Measurements from ENCODE around the gene KDR. TPM values are rescaled to one million over a fixed set of nuclear protein-coding genes. Genes with fewer than 3 reads are reported as not detected.

The KDR gene
- total RNA-seq, 2 donors from 2014 or later = 32.5 to 52.9 TPM

GRCh38 chr4:55110131-55110530, 15.3 kb downstream of the KDR start:
- no peaks in the 10 kb centered on the region for H3K27me3 ChIP-seq
- no peaks in the 10 kb centered on the region for H3K4me1 ChIP-seq
- no peak overlapping the region for H3K4me3 ChIP-seq
- H3K9me3 ChIP-seq = no peaks in the 10 kb centered on the region
- TF ChIP-seq CTCF (IDR thresholded peaks at IDR 0.05) = no peak
- DNase-seq (ENCODE audit: low spot score) = no peak
- no peak overlapping the region for H3K27ac ChIP-seq
- no peaks in the 10 kb centered on the region for H3K36me3 ChIP-seq

- Histone ChIP-seq H3K9me3 (no peaks in the 10 kb centered on the region), H3K4me3 (no peak overlapping the region), H3K4me1 (peaks cover 0 to 9% of the 10 kb centered on the region in 2 donors), H3K27ac (no peak overlapping the region), H3K36me3 (no peaks in the 10 kb centered on the region), H3K27me3 (no peaks in the 10 kb centered on the region)
- TF ChIP-seq CTCF (IDR thresholded peaks at IDR 0.05) = no peak
- DNase-seq (ENCODE audit: low spot score) = no peak
These were observed 18.3 kb downstream of the KDR start for GRCh38 chr4:55107054-55107453.

DNA sequence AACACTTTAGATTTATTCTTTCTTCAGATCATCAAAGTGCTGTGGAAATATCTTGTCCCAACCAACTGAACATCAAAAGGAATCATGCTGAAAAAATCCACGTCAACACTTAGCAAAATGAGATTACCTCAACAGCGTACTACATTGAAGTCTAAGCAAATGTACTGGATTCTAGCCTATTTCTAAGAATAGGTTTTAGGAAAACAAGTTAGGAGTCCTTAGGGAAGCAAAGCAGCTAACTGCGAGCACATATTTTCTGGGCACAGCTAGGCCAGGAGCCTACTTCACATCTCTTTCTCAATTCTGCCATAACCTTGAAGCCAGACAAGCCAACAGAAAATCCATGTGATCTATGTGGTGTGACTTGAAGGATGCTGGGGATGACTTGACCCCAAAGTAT, 22.2 kb downstream of the KDR start:
- peak overlapping the region in 1 of 2 donors; percentile 40 for H3K27ac ChIP-seq
- H3K9me3 ChIP-seq = no peaks in the 10 kb centered on the region
- TF ChIP-seq CTCF (IDR thresholded peaks at IDR 0.05) = no peak
- H3K4me1 ChIP-seq = peaks cover 0 to 9% of the 10 kb centered on the region in 2 donors
- no peak overlapping the region for H3K4me3 ChIP-seq
- no peaks in the 10 kb centered on the region for H3K36me3 ChIP-seq
- DNase-seq (ENCODE audit: low spot score) = no peak
- H3K27me3 ChIP-seq = no peaks in the 10 kb centered on the region

DNA sequence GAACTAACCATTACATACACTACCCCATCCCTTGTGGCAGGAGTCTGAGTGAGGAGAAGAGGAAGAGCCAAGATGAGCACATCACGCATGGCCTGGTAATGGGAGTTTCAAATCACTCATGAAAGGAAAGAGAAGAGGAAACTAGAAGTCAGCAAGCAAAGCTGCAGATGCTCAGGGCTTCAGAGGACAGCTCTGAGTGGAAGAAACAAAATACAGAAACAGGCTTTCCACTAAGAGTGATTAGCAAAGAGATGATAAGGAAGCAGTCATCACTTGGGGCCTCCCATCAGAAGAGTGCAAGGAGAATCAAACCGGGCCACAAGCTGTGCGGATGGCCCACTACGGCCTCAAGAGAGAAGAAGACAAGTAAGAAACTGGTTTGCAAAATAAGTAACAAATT, 25.6 kb downstream of the KDR start:
- no peak for TF ChIP-seq CTCF (IDR thresholded peaks at IDR 0.05)
- Histone ChIP-seq H3K4me1 (peaks cover 0 to 9% of the 10 kb centered on the region in 2 donors), H3K27ac (no peak overlapping the region), H3K36me3 (no peaks in the 10 kb centered on the region), H3K4me3 (no peak overlapping the region), H3K27me3 (no peaks in the 10 kb centered on the region), H3K9me3 (no peaks in the 10 kb centered on the region)
- no peak for DNase-seq (ENCODE audit: low spot score)

- no peak for TF ChIP-seq CTCF (IDR thresholded peaks at IDR 0.05)
- H3K4me1 ChIP-seq = peaks cover 0 to 7% of the 10 kb centered on the region in 2 donors
- no peaks in the 10 kb centered on the region for H3K27me3 ChIP-seq
- DNase-seq (ENCODE audit: low spot score) = no peak
- H3K27ac ChIP-seq = no peak overlapping the region
- no peaks in the 10 kb centered on the region for H3K36me3 ChIP-seq
- no peak overlapping the region for H3K4me3 ChIP-seq
- no peaks in the 10 kb centered on the region for H3K9me3 ChIP-seq
These were observed 26.8 kb downstream of the KDR start for GRCh38 chr4:55098456-55099204.

DNA sequence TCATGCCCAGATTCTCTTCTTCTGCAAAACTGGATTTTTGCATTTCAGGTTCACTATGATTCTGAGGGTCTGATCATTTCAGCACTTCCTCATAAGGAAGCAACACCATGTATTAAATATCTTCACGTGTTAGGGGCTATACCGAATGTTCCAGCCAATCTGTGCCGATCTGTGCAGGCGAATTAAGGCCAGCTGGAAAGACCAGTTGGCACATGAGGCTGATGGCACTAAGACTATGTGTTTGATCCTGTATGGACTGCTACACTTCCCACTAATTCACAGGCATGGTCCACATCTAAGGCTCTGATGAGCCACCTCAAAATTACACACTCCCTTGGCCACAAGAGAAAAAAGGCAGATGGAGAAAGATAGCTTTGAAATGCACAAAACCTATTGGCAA, 28.8 kb downstream of the KDR start:
- Histone ChIP-seq H3K27ac (no peak overlapping the region), H3K27me3 (no peaks in the 10 kb centered on the region), H3K4me3 (no peak overlapping the region), H3K9me3 (no peaks in the 10 kb centered on the region), H3K36me3 (no peaks in the 10 kb centered on the region), H3K4me1 (peaks cover 0 to 16% of the 10 kb centered on the region in 2 donors)
- no peak for TF ChIP-seq CTCF (IDR thresholded peaks at IDR 0.05)
- no peak for DNase-seq (ENCODE audit: low spot score)

Measured in right atrium auricular region (tissue), 2 donors.